PFSK-1 (cell line): ENCODE measurements around the gene GRB2.

Experiments used
- FOXP2 ChIP-seq: optimal IDR thresholded peaks from 2 replicates; pipeline ENCODE3; 2011; ENCODE audit warnings: borderline replicate concordance, control low read depth, inconsistent platforms; ENCODE audit not compliant: insufficient read depth; ENCODE audit errors: extremely low read length, extremely low read depth
- POLR2AphosphoS5 ChIP-seq: IDR thresholded peaks from 2 replicates; pipeline ENCODE4 v1.6.1; 2012; ENCODE audit warnings: low read depth, mild to moderate bottlenecking, control low read depth, low read length, moderate library complexity
- SIN3A ChIP-seq: IDR thresholded peaks from 2 replicates; pipeline ENCODE4 v1.6.1; 2012; ENCODE audit warnings: mild to moderate bottlenecking, low read length, moderate library complexity, borderline replicate concordance; ENCODE audit not compliant: insufficient read depth
- TAF1 ChIP-seq: IDR thresholded peaks from 2 replicates; pipeline ENCODE4 v1.6.1; 2012; ENCODE audit warnings: low read length, control low read depth, borderline replicate concordance; ENCODE audit not compliant: insufficient read depth

DNA sequence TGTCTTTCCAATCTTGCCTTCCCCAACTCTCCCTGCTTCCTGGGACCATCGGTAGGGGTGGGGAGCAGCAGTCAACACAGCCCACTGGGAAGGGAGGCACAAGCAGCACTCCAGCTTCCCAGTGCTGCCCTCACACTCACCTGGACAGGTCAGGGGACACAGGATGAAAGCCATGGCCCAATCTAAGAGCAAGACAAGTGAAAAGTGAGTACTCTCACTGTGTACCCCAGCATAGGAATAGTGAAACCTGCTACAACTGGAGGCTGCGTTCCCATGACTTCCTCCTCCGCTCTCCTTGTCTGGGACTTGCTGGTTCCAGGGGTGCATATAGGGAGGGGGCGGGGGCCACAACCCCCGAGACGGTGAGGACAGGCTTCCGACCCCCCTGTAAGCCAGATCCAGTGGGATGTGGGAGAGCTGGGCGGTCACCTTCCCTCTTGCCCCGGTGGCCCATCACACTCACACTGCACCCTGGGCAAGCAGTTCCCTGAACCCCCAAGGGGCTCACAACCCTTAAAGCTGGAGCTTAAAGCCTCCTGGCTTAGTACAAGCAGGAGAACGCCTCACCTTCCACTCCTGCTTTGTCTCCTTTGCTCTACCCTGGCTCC is 86.8 kb downstream of the GRB2 start:
- TF ChIP-seq FOXP2, result no peak
- no peak for TF ChIP-seq POLR2AphosphoS5
- TF ChIP-seq TAF1, result no peak
- no peak for TF ChIP-seq SIN3A
